ENCODE measurements around the gene GINS2. TPM values are rescaled to one million over a fixed set of nuclear protein-coding genes. Genes with fewer than 3 reads are reported as not detected.

The GINS2 gene
- total RNA-seq, 4 donors from 2014 or later: 1.00 to 4.4 (median 1.2) TPM; not detected in 1

- intact Hi-C loops (cut with DNase I; ENCODE audit: low total_unique reads) (no loop called here), in situ Hi-C loops (cut with MboI; ENCODE audit: low pct_ligation_motif_present in 1 of 4, low pct_unique_long_range_greater_than_20kb in 1 of 4, low sequenced_read_pairs in 3 of 4) (no loop called here)
- Histone ChIP-seq H3K27me3 (no peaks in the 10 kb centered on the region), H3K27ac (no peak overlapping the region), H3K4me1 (peaks cover 0 to 2% (median 0%) of the 10 kb centered on the region in 4 donors), H3K36me3 (peaks cover 1 to 66% (median 34%) of the 10 kb centered on the region in 4 donors), H3K4me3 (no peak overlapping the region), H3K9me3 (no peaks in the 10 kb centered on the region)
- no peak for DNase-seq
- 88% methylated on average over 2 of the region's 3 CpGs; no CpG with 5 or more reads in 1 of the 2 donors for WGBS, 2 donors (ENCODE audit: low coverage in 1 of 2)
- no peak for TF ChIP-seq POLR2AphosphoS5 (IDR thresholded peaks at IDR 0.05)
- TF ChIP-seq POLR2A (IDR thresholded peaks at IDR 0.05): no peak
- no peak for TF ChIP-seq CTCF (IDR thresholded peaks at IDR 0.05)
- no peak for TF ChIP-seq EP300 (IDR thresholded peaks at IDR 0.05; ENCODE audit: low read depth)
Observed at GRCh38 chr16:85662482-85662812, 26.3 kb downstream of the GINS2 start.

GRCh38 chr16:85661740-85662481, 26.8 kb downstream of the GINS2 start:
- Histone ChIP-seq H3K4me3 (no peak overlapping the region), H3K4me1 (peaks cover 0 to 2% (median 0%) of the 10 kb centered on the region in 4 donors), H3K36me3 (peaks cover 1 to 69% (median 37%) of the 10 kb centered on the region in 4 donors), H3K27ac (no peak overlapping the region), H3K9me3 (no peaks in the 10 kb centered on the region), H3K27me3 (no peaks in the 10 kb centered on the region)
- in situ Hi-C loops (cut with MboI; ENCODE audit: low pct_ligation_motif_present in 1 of 4, low pct_unique_long_range_greater_than_20kb in 1 of 4, low sequenced_read_pairs in 3 of 4) (no loop called here), intact Hi-C loops (cut with DNase I; ENCODE audit: low total_unique reads) (no loop called here)
- no peak for DNase-seq
- TF ChIP-seq EP300 (IDR thresholded peaks at IDR 0.05; ENCODE audit: low read depth): no peak
- no peak for TF ChIP-seq POLR2AphosphoS5 (IDR thresholded peaks at IDR 0.05)
- TF ChIP-seq POLR2A (IDR thresholded peaks at IDR 0.05): no peak
- no peak for TF ChIP-seq CTCF (IDR thresholded peaks at IDR 0.05)
- WGBS, 2 donors (ENCODE audit: low coverage in 1 of 2): 80 to 94% methylated on average over 2 to 19 of the region's 26 CpGs

- H3K27ac ChIP-seq: no peak overlapping the region
- TF ChIP-seq EP300 (IDR thresholded peaks at IDR 0.05; ENCODE audit: low read depth) (no peak), POLR2AphosphoS5 (IDR thresholded peaks at IDR 0.05) (no peak), CTCF (IDR thresholded peaks at IDR 0.05) (no peak), POLR2A (IDR thresholded peaks at IDR 0.05) (no peak)
- 91 to 98% methylated on average over 6 to 31 of the region's 42 CpGs for WGBS, 2 donors (ENCODE audit: low coverage in 1 of 2)
- peaks cover 0 to 2% (median 0%) of the 10 kb centered on the region in 4 donors for H3K4me1 ChIP-seq
- no peaks in the 10 kb centered on the region for H3K27me3 ChIP-seq
- in situ Hi-C loops (cut with MboI; ENCODE audit: low pct_ligation_motif_present in 1 of 4, low pct_unique_long_range_greater_than_20kb in 1 of 4, low sequenced_read_pairs in 3 of 4): no loop called here
- DNase-seq: no peak
- H3K36me3 ChIP-seq: peaks cover 1 to 69% (median 36%) of the 10 kb centered on the region in 4 donors
- intact Hi-C loops (cut with DNase I; ENCODE audit: low total_unique reads): no loop called here
- no peaks in the 10 kb centered on the region for H3K9me3 ChIP-seq
- H3K4me3 ChIP-seq: no peak overlapping the region
Observed at GRCh38 chr16:85660843-85661739, 27.7 kb downstream of the GINS2 start.

- TF ChIP-seq POLR2AphosphoS5 (IDR thresholded peaks at IDR 0.05) (no peak), CTCF (IDR thresholded peaks at IDR 0.05) (peak; percentile 81 to 91 (median 85))
- intact Hi-C loops (cut with DNase I; ENCODE audit: low total_unique reads) (no loop called here), in situ Hi-C loops (cut with MboI; ENCODE audit: low pct_ligation_motif_present in 1 of 4, low pct_unique_long_range_greater_than_20kb in 1 of 4, low sequenced_read_pairs in 3 of 4) (no loop called here)
- no peak overlapping the region for H3K27ac ChIP-seq
- DNase-seq: peak; percentile 76
- WGBS, 2 donors (ENCODE audit: low coverage in 1 of 2): 73% methylated on average over 11 of the region's 12 CpGs; no CpG with 5 or more reads in 1 of the 2 donors
- H3K36me3 ChIP-seq: peaks cover 1 to 64% (median 33%) of the 10 kb centered on the region in 4 donors
- no peaks in the 10 kb centered on the region for H3K27me3 ChIP-seq
- peaks cover 0 to 2% (median 0%) of the 10 kb centered on the region in 4 donors for H3K4me1 ChIP-seq
- H3K9me3 ChIP-seq: no peaks in the 10 kb centered on the region
- H3K4me3 ChIP-seq: no peak overlapping the region
Observed at GRCh38 chr16:85659805-85660511, 28.8 kb downstream of the GINS2 start.

All from transverse colon (tissue), 4 donors.